ENCODE measurements around the gene AADAC.
"Not testable (repeated sequence)": the region's sequence is repeated elsewhere in the genome, so short reads cannot be mapped to it uniquely, and the experiment has no call there.

The AADAC gene

DNA sequence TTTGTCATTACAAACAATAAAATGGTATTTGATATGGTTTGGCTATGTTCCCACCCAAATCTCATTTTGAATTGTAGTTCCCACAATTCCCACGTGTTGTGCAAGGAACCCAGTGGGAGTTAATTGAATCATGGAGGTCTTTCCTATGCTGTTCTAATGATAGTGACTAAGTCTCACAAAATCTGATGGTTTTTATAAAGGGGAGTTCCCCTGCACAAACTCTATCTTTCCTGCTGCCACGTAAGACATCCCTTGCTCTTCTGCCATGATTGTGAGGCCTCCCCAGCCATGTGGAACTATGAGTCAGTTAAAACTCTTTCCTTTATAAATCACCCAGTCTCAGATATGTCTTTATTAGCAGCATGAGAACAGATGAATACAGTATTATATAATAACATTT, 15.4 kb upstream of the AADAC start:
- no peak for DNase-seq (ENCODE audit: low spot score)

DNA sequence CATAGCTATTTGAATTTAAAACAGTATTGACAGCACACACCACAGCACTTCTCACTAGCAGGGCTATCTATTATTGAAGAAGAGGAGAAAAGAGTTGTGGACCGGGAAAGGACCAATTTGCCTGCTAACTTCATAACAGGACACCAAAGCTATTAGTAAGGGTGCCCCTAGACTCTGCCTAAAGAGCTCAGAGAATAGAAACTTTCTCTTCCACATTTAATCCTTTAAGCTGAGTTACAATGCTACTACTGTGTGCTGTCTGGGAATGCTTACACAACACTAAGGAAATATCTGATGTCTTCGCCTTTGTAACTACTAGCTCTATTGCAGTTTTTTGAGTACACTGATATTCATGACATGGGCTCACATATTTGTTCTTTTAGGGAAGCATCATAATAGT, 13.5 kb upstream of the AADAC start:
- DNase-seq (ENCODE audit: low spot score), result no peak

GRCh38 chr3:151804267-151804666, 9.6 kb upstream of the AADAC start:
- DNase-seq (ENCODE audit: low spot score), result no peak

DNA sequence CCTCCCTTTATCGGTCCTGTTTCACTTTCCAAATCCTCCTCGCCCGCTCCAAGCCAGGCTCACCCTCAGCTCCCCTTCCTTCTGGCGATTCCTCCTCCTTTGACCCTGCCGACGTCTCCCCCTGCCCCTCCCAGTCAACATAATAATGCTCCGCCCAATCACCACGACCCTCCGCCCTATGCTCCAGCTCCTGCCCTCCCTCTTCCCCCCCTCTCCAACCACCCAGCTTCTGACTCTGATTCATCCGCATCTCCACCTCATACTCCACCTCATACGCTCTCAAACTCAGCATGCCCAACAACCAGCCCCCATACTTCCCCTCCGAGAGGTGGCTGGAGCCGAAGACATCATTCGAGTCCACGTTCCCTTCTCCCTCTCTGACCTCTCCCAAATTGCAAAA, 7.1 kb upstream of the AADAC start:
- no peak for DNase-seq (ENCODE audit: low spot score)

DNA sequence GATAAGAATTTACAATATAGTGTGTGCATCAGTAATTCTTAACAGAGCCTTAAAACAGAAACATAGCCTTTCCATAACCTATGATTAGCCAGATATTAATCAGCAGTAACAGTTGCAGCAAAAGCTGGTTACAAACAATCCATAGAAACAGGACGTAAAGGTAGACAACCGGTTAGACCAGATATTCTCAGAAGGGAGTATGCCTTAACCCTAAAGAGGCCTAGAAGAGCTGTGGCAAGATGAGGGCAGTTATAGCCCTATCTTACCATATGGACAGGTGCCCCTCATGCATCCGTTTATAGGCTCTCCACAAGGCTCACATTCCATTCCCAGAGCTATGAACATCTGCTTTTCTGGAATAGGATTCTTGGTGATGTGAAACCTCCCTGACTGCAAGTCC, 5.0 kb upstream of the AADAC start:
- DNase-seq (ENCODE audit: low spot score), result not testable (repeated sequence)

DNA sequence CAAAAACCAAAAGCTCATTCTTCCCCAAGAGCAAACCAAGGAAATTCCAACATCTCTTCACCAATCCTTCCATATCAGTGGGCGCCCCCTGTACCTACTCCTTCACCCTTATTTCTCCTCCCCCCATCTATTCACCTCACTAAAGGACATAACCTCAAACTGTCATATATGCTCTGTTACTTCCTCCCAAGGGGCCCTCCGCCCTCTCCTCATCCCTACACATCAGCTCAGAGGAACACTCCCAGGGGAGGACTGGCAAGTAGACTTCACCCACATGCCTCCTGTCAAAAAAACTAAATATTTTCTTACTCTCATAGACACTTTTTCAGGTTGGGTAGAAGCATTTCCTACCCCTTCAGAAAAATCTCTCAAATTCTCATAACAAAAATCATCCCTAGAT, 2.4 kb upstream of the AADAC start:
- no peak for DNase-seq (ENCODE audit: low spot score)

DNA sequence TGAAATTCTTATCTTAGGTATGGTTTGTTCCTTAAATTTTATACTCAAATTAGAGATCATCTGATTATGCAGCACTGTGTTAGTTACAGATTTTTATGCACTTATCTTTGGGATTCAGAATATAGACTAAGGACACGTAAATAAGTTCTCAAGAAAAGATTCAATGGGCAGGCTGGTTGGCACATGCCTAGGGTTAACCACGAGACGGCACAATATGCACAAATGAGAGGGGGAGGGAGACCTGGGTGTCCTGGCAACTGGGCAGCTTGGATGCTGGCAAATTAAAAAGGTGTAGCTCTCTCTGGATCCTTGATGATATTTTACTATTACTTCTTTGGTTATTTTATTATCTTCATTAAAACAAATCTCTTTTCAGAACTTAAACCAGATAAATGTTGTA, 672 bp downstream of the AADAC start:
- DNase-seq (ENCODE audit: low spot score), result no peak

GRCh38 chr3:151816091-151816604, 2.2 kb downstream of the AADAC start:
- no peak for DNase-seq (ENCODE audit: low spot score)

DNA sequence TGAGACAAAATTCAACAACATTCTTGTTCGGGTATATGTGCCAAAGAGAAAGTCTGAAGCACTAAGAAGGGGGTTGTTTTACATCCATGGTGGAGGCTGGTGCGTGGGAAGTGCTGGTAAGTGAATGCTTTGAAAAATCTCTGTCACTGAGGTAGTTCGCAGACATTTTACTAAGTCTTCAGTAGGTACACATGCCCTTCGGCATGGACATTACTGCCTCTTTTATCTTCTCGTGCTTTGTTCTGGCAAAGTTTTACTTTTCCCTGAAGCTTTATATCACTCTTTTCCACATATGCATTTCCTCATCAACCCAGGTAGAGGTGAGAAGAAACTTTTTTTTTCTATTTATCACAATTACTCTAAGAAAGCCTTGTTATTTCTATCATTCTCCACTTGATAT, 3.6 kb downstream of the AADAC start:
- no peak for DNase-seq (ENCODE audit: low spot score)

DNA sequence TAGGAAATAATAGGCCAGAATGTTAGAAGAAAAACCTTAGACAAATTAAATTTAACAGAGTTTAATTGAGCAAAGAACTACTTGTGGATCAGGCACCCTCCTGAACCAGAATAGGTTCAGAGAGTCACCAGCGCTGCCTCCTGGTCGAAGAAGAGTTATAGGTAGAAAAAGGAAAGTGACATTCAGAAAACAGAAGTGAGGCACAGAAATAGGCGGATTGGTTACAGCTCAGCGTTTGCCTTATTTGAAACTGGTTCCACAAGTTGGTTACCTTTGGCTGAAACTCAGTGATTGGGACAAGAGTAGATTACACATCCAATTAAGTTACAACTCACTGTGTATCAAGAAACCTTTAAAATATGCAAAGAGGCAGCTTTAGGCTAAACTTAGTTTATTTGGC, 4.4 kb downstream of the AADAC start:
- DNase-seq (ENCODE audit: low spot score), result no peak

DNA sequence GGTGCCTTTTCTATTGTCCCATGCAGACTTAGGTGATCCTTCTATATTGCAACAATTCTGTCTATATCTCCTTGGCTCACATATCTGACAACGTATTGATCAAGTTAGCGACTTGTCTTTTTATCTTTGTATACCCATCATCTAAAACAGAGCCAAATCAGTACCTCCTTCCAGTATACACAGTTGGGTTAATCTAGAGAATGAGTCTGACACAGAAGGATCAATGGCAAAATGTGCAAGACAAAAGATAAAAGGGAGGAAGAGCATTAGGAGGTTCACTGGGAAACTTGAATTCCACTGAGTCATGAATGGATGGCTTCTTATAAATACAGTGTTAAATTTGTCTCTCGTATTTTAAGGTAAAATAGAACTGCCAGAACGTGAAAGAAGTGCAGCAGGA, 6.0 kb downstream of the AADAC start:
- DNase-seq (ENCODE audit: low spot score), result no peak

- DNase-seq (ENCODE audit: low spot score), result no peak
Measured at GRCh38 chr3:151827816-151828215, 13.9 kb downstream of the AADAC start.

- DNase-seq (ENCODE audit: low spot score), result no peak
Measured at GRCh38 chr3:151835751-151836525, 22.0 kb downstream of the AADAC start.

GRCh38 chr3:151837057-151837456, 23.1 kb downstream of the AADAC start:
- DNase-seq (ENCODE audit: low spot score), result no peak

- no peak for DNase-seq (ENCODE audit: low spot score)
Measured at GRCh38 chr3:151838574-151839312, 24.8 kb downstream of the AADAC start.

- DNase-seq (ENCODE audit: low spot score), result no peak
Measured at GRCh38 chr3:151839313-151839631, 25.4 kb downstream of the AADAC start.

DNA sequence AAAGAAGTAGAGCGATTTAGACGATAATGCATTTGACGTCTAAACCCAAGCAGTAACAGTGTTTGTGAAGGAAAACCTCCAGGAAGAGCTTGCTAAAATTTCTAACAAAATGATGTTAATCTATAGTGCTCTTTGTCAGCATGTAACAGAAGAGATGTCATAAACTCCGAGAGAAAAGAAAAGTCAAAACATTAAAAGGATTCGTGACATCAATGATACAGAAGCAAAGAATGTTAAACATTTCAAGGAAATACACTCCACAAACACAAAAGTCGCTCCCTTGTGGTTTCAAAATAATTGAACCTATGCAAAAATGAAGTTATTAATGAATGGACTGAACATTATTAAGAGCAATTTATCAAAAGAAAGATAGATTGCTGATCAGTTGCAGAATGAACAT, 27.9 kb downstream of the AADAC start:
- no peak for DNase-seq (ENCODE audit: low spot score)

GRCh38 chr3:151843275-151843674, 29.4 kb downstream of the AADAC start:
- no peak for DNase-seq (ENCODE audit: low spot score)

DNA sequence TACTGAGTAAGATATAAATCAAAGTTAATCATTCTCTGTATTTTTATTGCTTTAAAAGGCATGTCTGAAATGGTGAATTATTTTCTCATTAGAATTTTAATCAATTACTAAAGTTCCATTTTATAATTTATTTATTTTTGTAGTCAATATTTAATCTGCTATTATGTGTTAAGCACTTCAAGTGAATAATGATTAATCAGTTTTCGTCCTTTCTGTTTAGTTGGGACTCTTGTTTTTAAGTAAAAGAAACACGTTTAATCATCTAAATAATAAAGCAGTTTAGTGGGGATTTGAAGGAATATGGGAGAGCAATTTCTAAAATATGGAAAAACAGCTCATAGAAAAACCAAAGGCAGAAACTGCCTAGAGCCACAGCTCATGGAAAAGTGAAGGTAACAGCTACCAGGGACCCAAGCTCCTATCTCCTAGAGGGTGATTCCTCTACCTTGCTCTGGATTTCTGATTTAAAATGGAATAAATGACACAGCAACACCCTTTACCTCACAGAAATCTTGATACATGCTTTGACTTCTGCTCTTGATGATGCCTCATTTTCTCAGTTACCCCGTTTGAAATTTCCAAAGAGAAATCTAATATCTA, 31.5 kb downstream of the AADAC start:
- no peak for DNase-seq (ENCODE audit: low spot score)

- not testable (repeated sequence) for DNase-seq (ENCODE audit: low spot score)
Measured at GRCh38 chr3:151850065-151850464, 36.1 kb downstream of the AADAC start.

DNA sequence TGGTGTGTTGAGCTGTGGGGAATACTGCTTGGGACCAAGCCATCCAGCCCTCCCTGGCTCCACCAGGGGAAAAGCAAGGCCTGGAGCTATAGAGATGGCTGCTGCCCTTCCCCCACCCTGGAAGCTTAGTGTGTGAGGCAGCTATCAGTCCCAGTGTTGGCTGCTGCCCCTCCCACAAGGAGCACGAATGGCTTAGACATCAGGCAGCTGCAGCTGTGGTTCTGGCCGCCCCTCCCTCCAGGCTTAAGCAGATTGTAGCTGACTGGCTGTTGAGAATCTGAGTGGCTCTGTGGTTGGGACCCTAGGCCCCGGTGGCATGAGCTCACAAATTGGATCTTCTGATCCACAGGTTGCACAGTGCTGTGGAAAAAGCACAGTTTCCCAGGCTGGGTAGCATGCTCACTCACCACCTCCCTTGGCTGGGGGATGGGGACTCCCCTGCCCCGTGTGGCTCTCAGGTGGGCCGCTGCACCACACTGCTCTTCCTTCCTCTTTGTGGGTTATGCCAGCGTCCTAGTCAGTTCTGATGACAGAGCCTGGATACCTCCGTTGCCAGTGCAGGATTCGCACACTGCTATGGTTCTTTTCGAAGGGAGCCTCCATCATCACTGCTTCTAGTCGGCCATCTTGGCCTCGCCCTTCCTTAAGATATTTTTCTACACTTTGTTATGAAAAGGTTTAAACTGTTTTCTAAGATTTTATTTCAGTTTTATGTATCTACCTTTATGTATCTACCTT, 38.3 kb downstream of the AADAC start:
- no peak for DNase-seq (ENCODE audit: low spot score)

- no peak for DNase-seq (ENCODE audit: low spot score)
Measured at GRCh38 chr3:151856118-151856517, 42.2 kb downstream of the AADAC start.

GRCh38 chr3:151856641-151857040, 42.7 kb downstream of the AADAC start:
- no peak for DNase-seq (ENCODE audit: low spot score)

Data from left forelimb (tissue), 1 donor.